NOMO-1 (cell line): ENCODE data around the gene F8A1.
"Not testable (repeated sequence)": the region's sequence is repeated elsewhere in the genome, so short reads cannot be mapped to it uniquely, and the experiment has no call there.

Experiments used
- DNase-seq, 2 experiments: peaks; one replicate each; lab custom pipeline; 2025; ENCODE audit not compliant: unreplicated experiment in 2 of 2; lab: John Stamatoyannopoulos, UW

The F8A1 gene

GRCh38 chrX:154886069-154886788 lies at the start of gene F8A1:
TSS of gene F8A1 (plus strand) at chrX:154886355. CDS start at chrX:154886375, 20 bp downstream.
- not testable (repeated sequence) for DNase-seq

GRCh38 chrX:154840856-154841255 lies 45.3 kb upstream of the F8A1 start:
- peak; percentile 27 to 54 for DNase-seq

- DNase-seq, result no peak
These were observed 35.1 kb upstream of the F8A1 start for GRCh38 chrX:154850957-154851611.

GRCh38 chrX:154855256-154855655 lies 30.9 kb upstream of the F8A1 start:
- no peak for DNase-seq

GRCh38 chrX:154868522-154868921 lies 17.6 kb upstream of the F8A1 start:
- not testable (repeated sequence) for DNase-seq

GRCh38 chrX:154873329-154873728 lies 12.8 kb upstream of the F8A1 start:
- DNase-seq, result no peak

- not testable (repeated sequence) for DNase-seq
These were observed 2.1 kb upstream of the F8A1 start for GRCh38 chrX:154884069-154884468.

- not testable (repeated sequence) for DNase-seq
These were observed 1.1 kb upstream of the F8A1 start for GRCh38 chrX:154885057-154885456.

GRCh38 chrX:154885549-154885948 lies 606 bp upstream of the F8A1 start:
- not testable (repeated sequence) for DNase-seq

GRCh38 chrX:154886789-154887221 lies 650 bp downstream of the F8A1 start:
- not testable (repeated sequence) for DNase-seq

GRCh38 chrX:154890990-154891639 lies 5.0 kb downstream of the F8A1 start:
- DNase-seq, result no peak

GRCh38 chrX:154892296-154892695 lies 6.1 kb downstream of the F8A1 start:
- DNase-seq, result no peak

GRCh38 chrX:154900323-154900722 lies 14.2 kb downstream of the F8A1 start:
- no peak for DNase-seq

- no peak for DNase-seq
These were observed 16.3 kb downstream of the F8A1 start for GRCh38 chrX:154902408-154902807.

- no peak for DNase-seq
These were observed 22.7 kb downstream of the F8A1 start for GRCh38 chrX:154908821-154909220.

- DNase-seq, result not testable (repeated sequence)
These were observed 23.9 kb downstream of the F8A1 start for GRCh38 chrX:154910048-154910447.

GRCh38 chrX:154910528-154910927 lies 24.4 kb downstream of the F8A1 start:
- DNase-seq, result not testable (repeated sequence)

- DNase-seq, result no peak
These were observed 27.9 kb downstream of the F8A1 start for GRCh38 chrX:154914052-154914451.

GRCh38 chrX:154918060-154918483 lies 31.9 kb downstream of the F8A1 start:
- peak; percentile 12 to 42 for DNase-seq

GRCh38 chrX:154924771-154925170 lies 38.6 kb downstream of the F8A1 start:
- not testable (repeated sequence) for DNase-seq
